HL-60 (cell line): ENCODE results near the gene THSD7A.

Source experiments
- DNase-seq, 2 experiments: peaks; one replicate each; pipeline ENCODE4 v3.0.0-alpha.2; 2010 to 2020; ENCODE audit warnings: low read depth in 1 of 2, low spot score in 1 of 2
- H3K27ac ChIP-seq: fragments of 250-450 bp; sonication (Bioruptor Pico); replicated peaks from 2 replicates; pipeline ENCODE4 v1.5.1; 2020; ENCODE audit warnings: mild to moderate bottlenecking, moderate library complexity
- H3K27me3 ChIP-seq: fragments of 250-450 bp; sonication (Bioruptor Pico); 2 replicates; pipeline ENCODE4 v1.5.1; 2021; ENCODE audit warnings: mild to moderate bottlenecking, moderate library complexity; ENCODE audit not compliant: insufficient read depth, poor library complexity, severe bottlenecking
- H3K4me3 ChIP-seq: replicated peaks from 2 replicates; pipeline ENCODE4 v1.5.1; 2011; ENCODE audit warnings: mild to moderate bottlenecking, control low read depth, low read length; ENCODE audit not compliant: insufficient read depth
- CTCF ChIP-seq: IDR thresholded peaks from one replicate; pipeline ENCODE4 v1.5.1; 2011; ENCODE audit warnings: low read length, control low read depth, inconsistent platforms; ENCODE audit not compliant: insufficient read depth
- GABPA ChIP-seq: IDR thresholded peaks from 2 replicates; pipeline ENCODE4 v1.6.1; 2012; ENCODE audit warnings: low read depth
- POLR2AphosphoS5 ChIP-seq: IDR thresholded peaks from 2 replicates; pipeline ENCODE4 v1.6.1; 2012; ENCODE audit warnings: low read depth
- REST ChIP-seq: IDR thresholded peaks from 2 replicates; pipeline ENCODE4 v1.6.1; 2012; ENCODE audit warnings: low read depth; ENCODE audit not compliant: insufficient replicate concordance
- SPI1 ChIP-seq: IDR thresholded peaks from 2 replicates; pipeline ENCODE4 v1.6.1; 2012; ENCODE audit warnings: low read depth, mild to moderate bottlenecking, borderline replicate concordance

The THSD7A gene

GRCh38 chr7:11633310-11633709 is 198.7 kb downstream of the THSD7A start:
- H3K27ac ChIP-seq, result no peak overlapping the region
- no peak for DNase-seq
- no peak for TF ChIP-seq SPI1
- no peak for TF ChIP-seq CTCF
- TF ChIP-seq GABPA, result no peak
- TF ChIP-seq REST, result no peak
- no peak for TF ChIP-seq POLR2AphosphoS5
- H3K27me3 ChIP-seq, result no peaks in the 10 kb centered on the region
- H3K4me3 ChIP-seq, result no peak overlapping the region

GRCh38 chr7:11630355-11630754 is 201.6 kb downstream of the THSD7A start:
- DNase-seq, result no peak
- H3K27me3 ChIP-seq, result no peaks in the 10 kb centered on the region
- no peak overlapping the region for H3K4me3 ChIP-seq
- no peak overlapping the region for H3K27ac ChIP-seq
- TF ChIP-seq REST (no peak), POLR2AphosphoS5 (no peak), GABPA (no peak), CTCF (no peak), SPI1 (no peak)

- TF ChIP-seq CTCF (no peak), SPI1 (no peak), GABPA (no peak), POLR2AphosphoS5 (no peak), REST (no peak)
- Histone ChIP-seq H3K27ac (no peak overlapping the region), H3K27me3 (no peaks in the 10 kb centered on the region), H3K4me3 (no peak overlapping the region)
- DNase-seq, result no peak
Observed at GRCh38 chr7:11625669-11626068, 206.3 kb downstream of the THSD7A start.
